ENCODE data around the gene RHAG. TPM values are rescaled to one million over a fixed set of nuclear protein-coding genes. Genes with fewer than 3 reads are reported as not detected.

RHAG gene
- total and polyA plus RNA-seq, 2 of the 8 experiments (the other 6 are each of a cell fraction or from before 2014, with no cell fraction given): not detected

DNA sequence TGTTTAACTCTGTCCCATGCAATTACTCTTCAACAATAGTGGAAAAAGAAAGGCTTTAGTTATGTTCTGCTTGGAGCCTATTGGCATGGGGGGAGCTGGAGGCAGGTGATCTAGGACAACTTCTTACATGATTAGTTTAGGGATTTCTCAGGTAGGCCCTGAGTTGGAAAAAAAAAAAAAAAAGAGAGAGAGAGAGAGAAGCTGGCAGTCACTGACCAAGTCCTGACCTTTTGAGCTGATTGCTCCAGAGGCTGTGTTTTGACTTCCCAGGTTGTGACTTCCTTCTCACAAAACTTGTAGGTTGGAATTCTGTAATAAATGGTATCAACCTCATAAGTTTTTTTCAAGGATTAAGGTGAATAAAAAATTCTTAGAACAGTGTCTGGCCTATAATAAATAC is 78.4 kb downstream of the RHAG start (continued):
- TF ChIP-seq CHD7 (IDR thresholded peaks at IDR 0.05; ENCODE audit: insufficient replicate concordance, low read length) (no peak), BCL11A (IDR thresholded peaks at IDR 0.05; ENCODE audit: low read depth in 2 of 2, low read length in 2 of 2) (no peak), POLR2A (IDR thresholded peaks at IDR 0.05; ENCODE audit: control extremely low read depth in 1 of 2, low read depth in 2 of 2, low read length in 2 of 2) (no peak), SAP30 (IDR thresholded peaks at IDR 0.05; ENCODE audit: insufficient read depth, insufficient replicate concordance, low read length) (no peak)
- TF ChIP-seq, protein P1, sequence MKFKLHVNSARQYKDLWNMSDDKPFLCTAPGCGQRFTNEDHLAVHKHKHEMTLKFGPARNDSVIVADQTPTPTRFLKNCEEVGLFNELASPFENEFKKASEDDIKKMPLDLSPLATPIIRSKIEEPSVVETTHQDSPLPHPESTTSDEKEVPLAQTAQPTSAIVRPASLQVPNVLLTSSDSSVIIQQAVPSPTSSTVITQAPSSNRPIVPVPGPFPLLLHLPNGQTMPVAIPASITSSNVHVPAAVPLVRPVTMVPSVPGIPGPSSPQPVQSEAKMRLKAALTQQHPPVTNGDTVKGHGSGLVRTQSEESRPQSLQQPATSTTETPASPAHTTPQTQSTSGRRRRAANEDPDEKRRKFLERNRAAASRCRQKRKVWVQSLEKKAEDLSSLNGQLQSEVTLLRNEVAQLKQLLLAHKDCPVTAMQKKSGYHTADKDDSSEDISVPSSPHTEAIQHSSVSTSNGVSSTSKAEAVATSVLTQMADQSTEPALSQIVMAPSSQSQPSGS (IDR thresholded peaks at IDR 0.05; ENCODE audit: low read length): no peak
